GM23338 (cell line): ENCODE measurements around the gene ADAMTS10. TPM values are rescaled to one million over a fixed set of nuclear protein-coding genes. Genes with fewer than 3 reads are reported as not detected.

ENCODE experiments used
- ATAC-seq: fragments of 200-7000 bp; cut with Tn5 transposase; 3 replicates; pipeline ENCODE4 v1.9.1; 2020
- DNase-seq: peaks from one replicate; pipeline ENCODE4 v3.0.0-alpha.2; 2015; ENCODE audit warnings: low spot score
- H2AFZ ChIP-seq: fragments of 200-600 bp; sonication (generic); 2 replicates; pipeline ENCODE4 v1.8.0; 2016; ENCODE audit warnings: antibody characterized with exemption, mild to moderate bottlenecking, moderate library complexity
- H3F3A ChIP-seq: fragments of 200-600 bp; sonication (generic); replicated peaks from 2 replicates; pipeline ENCODE4 v1.8.0; 2017; ENCODE audit warnings: antibody characterized with exemption, mixed run types, low read depth
- H3K27ac ChIP-seq: fragments of 200-600 bp; sonication (generic); 2 replicates; pipeline ENCODE4 v1.6.1; 2016; ENCODE audit warnings: low read depth
- H3K27me3 ChIP-seq: fragments of 200-600 bp; sonication (generic); 2 replicates; pipeline ENCODE4 v1.8.0; 2016; ENCODE audit warnings: mild to moderate bottlenecking, mixed run types, moderate library complexity; ENCODE audit not compliant: insufficient read depth
- H3K36me3 ChIP-seq: fragments of 200-600 bp; sonication (generic); 2 replicates; pipeline ENCODE4 v1.8.0; 2016; ENCODE audit warnings: mild to moderate bottlenecking; ENCODE audit not compliant: insufficient read depth
- H3K4me1 ChIP-seq: fragments of 200-600 bp; sonication (generic); 2 replicates; pipeline ENCODE4 v1.8.0; 2016; ENCODE audit warnings: mild to moderate bottlenecking, moderate library complexity; ENCODE audit not compliant: insufficient read depth
- H3K4me2 ChIP-seq: fragments of 200-600 bp; sonication (generic); 2 replicates; pipeline ENCODE4 v1.7.1; 2017; ENCODE audit warnings: mixed run types
- H3K4me3 ChIP-seq: fragments of 200-600 bp; sonication (generic); 2 replicates; pipeline ENCODE4 v1.6.1; 2016; ENCODE audit warnings: mixed run types
- H3K79me2 ChIP-seq: fragments of 200-600 bp; sonication (generic); replicated peaks from 2 replicates; pipeline ENCODE4 v1.8.0; 2017; ENCODE audit warnings: mild to moderate bottlenecking; ENCODE audit not compliant: insufficient read depth
- H3K9me2 ChIP-seq: fragments of 200-600 bp; sonication (generic); 2 replicates; pipeline ENCODE4 v1.8.0; 2017; ENCODE audit not compliant: insufficient read depth
- H4K20me1 ChIP-seq: fragments of 200-600 bp; sonication (generic); replicated peaks from 2 replicates; pipeline ENCODE4 v1.8.0; 2017; ENCODE audit warnings: mild to moderate bottlenecking; ENCODE audit not compliant: insufficient read depth
- H3K27ac Mint-ChIP-seq: 2 replicates; pipeline ENCODE4 v1.8.0; 2020; ENCODE audit warnings: inconsistent platforms, mild to moderate bottlenecking, moderate library complexity, mixed read lengths
- H3K27me3 Mint-ChIP-seq: 3 replicates; pipeline ENCODE4 v1.8.0; 2022; ENCODE audit warnings: low read depth, mild to moderate bottlenecking, moderate library complexity, mixed read lengths, inconsistent platforms; ENCODE audit not compliant: insufficient read depth, poor library complexity
- H3K36me3 Mint-ChIP-seq: 3 replicates; pipeline ENCODE4 v1.8.0; 2021; ENCODE audit warnings: low read depth, mild to moderate bottlenecking, inconsistent platforms, moderate library complexity, mixed read lengths
- H3K4me1 Mint-ChIP-seq: 3 replicates; pipeline ENCODE4 v1.8.0; 2020; ENCODE audit warnings: mild to moderate bottlenecking, inconsistent platforms, mixed read lengths
- H3K4me3 Mint-ChIP-seq: 3 replicates; pipeline ENCODE4 v1.8.0; 2021; ENCODE audit warnings: moderate library complexity, mild to moderate bottlenecking, inconsistent platforms, mixed read lengths
- H3K9me3 Mint-ChIP-seq: 3 replicates; pipeline ENCODE4 v1.8.0; 2020; ENCODE audit warnings: moderate library complexity, mild to moderate bottlenecking, inconsistent platforms, mixed read lengths
- CREB1 ChIP-seq: fragments of 250-450 bp; sonication (Bioruptor Pico); IDR thresholded peaks from 2 replicates; pipeline ENCODE4 v1.5.0; 2020; ENCODE audit warnings: low read depth, mild to moderate bottlenecking, moderate library complexity
- EZH2 ChIP-seq: fragments of 200-600 bp; sonication (generic); IDR thresholded peaks from one replicate; pipeline ENCODE4 v1.8.0; 2017; ENCODE audit warnings: antibody characterized with exemption, mild to moderate bottlenecking, low read depth; ENCODE audit not compliant: unreplicated experiment
- EZH2phosphoT487 ChIP-seq: fragments of 200-600 bp; sonication (generic); IDR thresholded peaks from one replicate; pipeline ENCODE4 v1.8.1; 2018; ENCODE audit warnings: antibody characterized with exemption; ENCODE audit not compliant: unreplicated experiment
- JUNB ChIP-seq: IDR thresholded peaks from one replicate; pipeline ENCODE4 v1.6.1; 2016; ENCODE audit warnings: antibody characterized with exemption; ENCODE audit not compliant: unreplicated experiment
- NANOG ChIP-seq: IDR thresholded peaks from 2 replicates; pipeline ENCODE4 v1.6.1; 2016; ENCODE audit warnings: antibody characterized with exemption, borderline replicate concordance
- POLR2AphosphoS5 ChIP-seq: IDR thresholded peaks from 2 replicates; pipeline ENCODE4 v1.6.1; 2016; ENCODE audit warnings: antibody characterized with exemption, low read depth
- STAT1 ChIP-seq: IDR thresholded peaks from one replicate; pipeline ENCODE4 v1.6.1; 2016; ENCODE audit warnings: antibody characterized with exemption; ENCODE audit not compliant: unreplicated experiment
- ZNF114 ChIP-seq: fragments of 250-450 bp; sonication (Bioruptor Pico); IDR thresholded peaks from 2 replicates; pipeline ENCODE4 v1.5.0; 2020; ENCODE audit warnings: mild to moderate bottlenecking, moderate library complexity
- ZNF331 ChIP-seq: fragments of 250-450 bp; sonication (Bioruptor Pico); IDR thresholded peaks from 2 replicates; pipeline ENCODE4 v1.5.0; 2020; ENCODE audit warnings: low read depth, mild to moderate bottlenecking, moderate library complexity
- polyA plus RNA-seq: library from polyadenylated mRNA; unstranded; fragments of >200 nt; fragmentation: Nextera tagmentation; extraction: Ambion mirVana; gene quantifications from 2 replicates; pipeline ENCODE4 v1.2.1, GENCODE V29; 2016
- total RNA-seq: library from RNA; depleted of rRNA; stranded (reverse); fragments of >200 nt; shearing (Covaris generic); gene quantifications from 2 replicates; pipeline ENCODE4 v1.2.3, GENCODE V29; 2014
- TF ChIP-seq, protein P1 (sequence below): fragments of 250-450 bp; sonication (Bioruptor Pico); IDR thresholded peaks from 2 replicates; pipeline ENCODE4 v1.5.0; 2020; ENCODE audit warnings: mild to moderate bottlenecking, moderate library complexity
- TF ChIP-seq, protein P2 (sequence below): IDR thresholded peaks from 2 replicates; pipeline ENCODE4 v1.6.1; 2016; ENCODE audit warnings: antibody characterized with exemption
- TF ChIP-seq, protein P3 (sequence below), 2 experiments: fragments of 200-600 bp in 1 of 2; sonication (generic) in 1 of 2; conservative IDR thresholded peaks; 2 replicates each; pipeline versions ENCODE4 v1.5.1 to v1.6.1; 2016 to 2017; ENCODE audit warnings: antibody characterized with exemption in 2 of 2, low read depth in 2 of 2, mild to moderate bottlenecking in 2 of 2, moderate library complexity in 1 of 2
- TF ChIP-seq, protein P4 (sequence below): IDR thresholded peaks from one replicate; pipeline ENCODE4 v1.6.1; 2018; ENCODE audit warnings: antibody characterized with exemption; ENCODE audit not compliant: unreplicated experiment

Gene ADAMTS10
- total and polyA plus RNA-seq, 2 experiments from 2014 or later = 5.0 to 25.9 TPM

DNA sequence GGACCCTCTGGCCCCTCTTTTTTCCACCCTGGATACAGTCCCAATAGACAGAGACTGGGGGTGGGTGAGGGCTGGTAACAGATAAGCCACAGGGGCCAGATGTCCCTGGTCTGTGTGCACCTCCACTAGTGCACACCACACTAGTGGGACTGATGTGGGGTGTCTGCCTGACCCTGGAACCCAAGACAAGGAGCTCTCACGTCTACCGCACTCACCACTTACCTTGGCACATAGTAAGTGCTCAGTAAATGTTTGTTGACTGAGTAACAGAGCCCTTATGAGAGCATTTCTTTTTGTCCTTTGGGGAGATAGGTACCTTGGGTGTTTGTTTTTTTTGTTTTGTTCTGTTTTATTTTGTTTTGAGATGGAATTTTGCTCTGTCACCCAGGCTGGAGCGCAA lies 73.4 kb downstream of the ADAMTS10 start:
- Histone ChIP-seq H3K4me2 (no peak overlapping the region), H3K4me1 (peaks cover 3% of the 10 kb centered on the region; the same call in 1 of the 2 replicates), H3K27ac (no peak overlapping the region), H3K79me2 (no peaks in the 10 kb centered on the region), H4K20me1 (no peaks in the 10 kb centered on the region; the same call in 1 of the 2 replicates), H2AFZ (no peak overlapping the region), H3K9me2 (no peaks in the 10 kb centered on the region), H3K27me3 (no peaks in the 10 kb centered on the region), H3K36me3 (no peaks in the 10 kb centered on the region), H3F3A (no peaks in the 10 kb centered on the region), H3K4me3 (no peak overlapping the region)
- Mint-ChIP-seq H3K9me3 (no peaks in the 10 kb centered on the region), H3K36me3 (no peaks in the 10 kb centered on the region), H3K27ac (no peak overlapping the region), H3K4me1 (no peaks in the 10 kb centered on the region), H3K27me3 (peaks cover 4% of the 10 kb centered on the region), H3K4me3 (no peak overlapping the region)
- DNase-seq (no peak), ATAC-seq (no peak)
- TF ChIP-seq, protein P1, sequence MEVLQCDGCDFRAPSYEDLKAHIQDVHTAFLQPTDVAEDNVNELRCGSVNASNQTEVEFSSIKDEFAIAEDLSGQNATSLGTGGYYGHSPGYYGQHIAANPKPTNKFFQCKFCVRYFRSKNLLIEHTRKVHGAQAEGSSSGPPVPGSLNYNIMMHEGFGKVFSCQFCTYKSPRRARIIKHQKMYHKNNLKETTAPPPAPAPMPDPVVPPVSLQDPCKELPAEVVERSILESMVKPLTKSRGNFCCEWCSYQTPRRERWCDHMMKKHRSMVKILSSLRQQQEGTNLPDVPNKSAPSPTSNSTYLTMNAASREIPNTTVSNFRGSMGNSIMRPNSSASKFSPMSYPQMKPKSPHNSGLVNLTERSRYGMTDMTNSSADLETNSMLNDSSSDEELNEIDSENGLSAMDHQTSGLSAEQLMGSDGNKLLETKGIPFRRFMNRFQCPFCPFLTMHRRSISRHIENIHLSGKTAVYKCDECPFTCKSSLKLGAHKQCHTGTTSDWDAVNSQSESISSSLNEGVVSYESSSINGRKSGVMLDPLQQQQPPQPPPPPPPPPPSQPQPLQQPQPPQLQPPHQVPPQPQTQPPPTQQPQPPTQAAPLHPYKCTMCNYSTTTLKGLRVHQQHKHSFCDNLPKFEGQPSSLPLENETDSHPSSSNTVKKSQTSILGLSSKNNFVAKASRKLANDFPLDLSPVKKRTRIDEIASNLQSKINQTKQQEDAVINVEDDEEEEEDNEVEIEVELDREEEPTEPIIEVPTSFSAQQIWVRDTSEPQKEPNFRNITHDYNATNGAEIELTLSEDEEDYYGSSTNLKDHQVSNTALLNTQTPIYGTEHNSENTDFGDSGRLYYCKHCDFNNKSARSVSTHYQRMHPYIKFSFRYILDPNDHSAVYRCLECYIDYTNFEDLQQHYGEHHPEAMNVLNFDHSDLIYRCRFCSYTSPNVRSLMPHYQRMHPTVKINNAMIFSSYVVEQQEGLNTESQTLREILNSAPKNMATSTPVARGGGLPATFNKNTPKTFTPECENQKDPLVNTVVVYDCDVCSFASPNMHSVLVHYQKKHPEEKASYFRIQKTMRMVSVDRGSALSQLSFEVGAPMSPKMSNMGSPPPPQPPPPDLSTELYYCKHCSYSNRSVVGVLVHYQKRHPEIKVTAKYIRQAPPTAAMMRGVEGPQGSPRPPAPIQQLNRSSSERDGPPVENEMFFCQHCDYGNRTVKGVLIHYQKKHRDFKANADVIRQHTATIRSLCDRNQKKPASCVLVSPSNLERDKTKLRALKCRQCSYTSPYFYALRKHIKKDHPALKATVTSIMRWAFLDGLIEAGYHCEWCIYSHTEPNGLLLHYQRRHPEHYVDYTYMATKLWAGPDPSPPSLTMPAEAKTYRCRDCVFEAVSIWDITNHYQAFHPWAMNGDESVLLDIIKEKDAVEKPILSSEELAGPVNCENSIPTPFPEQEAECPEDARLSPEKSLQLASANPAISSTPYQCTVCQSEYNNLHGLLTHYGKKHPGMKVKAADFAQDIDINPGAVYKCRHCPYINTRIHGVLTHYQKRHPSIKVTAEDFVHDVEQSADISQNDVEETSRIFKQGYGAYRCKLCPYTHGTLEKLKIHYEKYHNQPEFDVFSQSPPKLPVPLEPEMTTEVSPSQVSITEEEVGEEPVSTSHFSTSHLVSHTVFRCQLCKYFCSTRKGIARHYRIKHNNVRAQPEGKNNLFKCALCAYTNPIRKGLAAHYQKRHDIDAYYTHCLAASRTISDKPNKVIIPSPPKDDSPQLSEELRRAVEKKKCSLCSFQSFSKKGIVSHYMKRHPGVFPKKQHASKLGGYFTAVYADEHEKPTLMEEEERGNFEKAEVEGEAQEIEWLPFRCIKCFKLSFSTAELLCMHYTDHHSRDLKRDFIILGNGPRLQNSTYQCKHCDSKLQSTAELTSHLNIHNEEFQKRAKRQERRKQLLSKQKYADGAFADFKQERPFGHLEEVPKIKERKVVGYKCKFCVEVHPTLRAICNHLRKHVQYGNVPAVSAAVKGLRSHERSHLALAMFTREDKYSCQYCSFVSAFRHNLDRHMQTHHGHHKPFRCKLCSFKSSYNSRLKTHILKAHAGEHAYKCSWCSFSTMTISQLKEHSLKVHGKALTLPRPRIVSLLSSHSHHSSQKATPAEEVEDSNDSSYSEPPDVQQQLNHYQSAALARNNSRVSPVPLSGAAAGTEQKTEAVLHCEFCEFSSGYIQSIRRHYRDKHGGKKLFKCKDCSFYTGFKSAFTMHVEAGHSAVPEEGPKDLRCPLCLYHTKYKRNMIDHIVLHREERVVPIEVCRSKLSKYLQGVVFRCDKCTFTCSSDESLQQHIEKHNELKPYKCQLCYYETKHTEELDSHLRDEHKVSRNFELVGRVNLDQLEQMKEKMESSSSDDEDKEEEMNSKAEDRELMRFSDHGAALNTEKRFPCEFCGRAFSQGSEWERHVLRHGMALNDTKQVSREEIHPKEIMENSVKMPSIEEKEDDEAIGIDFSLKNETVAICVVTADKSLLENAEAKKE = no peak
- TF ChIP-seq, protein P2, sequence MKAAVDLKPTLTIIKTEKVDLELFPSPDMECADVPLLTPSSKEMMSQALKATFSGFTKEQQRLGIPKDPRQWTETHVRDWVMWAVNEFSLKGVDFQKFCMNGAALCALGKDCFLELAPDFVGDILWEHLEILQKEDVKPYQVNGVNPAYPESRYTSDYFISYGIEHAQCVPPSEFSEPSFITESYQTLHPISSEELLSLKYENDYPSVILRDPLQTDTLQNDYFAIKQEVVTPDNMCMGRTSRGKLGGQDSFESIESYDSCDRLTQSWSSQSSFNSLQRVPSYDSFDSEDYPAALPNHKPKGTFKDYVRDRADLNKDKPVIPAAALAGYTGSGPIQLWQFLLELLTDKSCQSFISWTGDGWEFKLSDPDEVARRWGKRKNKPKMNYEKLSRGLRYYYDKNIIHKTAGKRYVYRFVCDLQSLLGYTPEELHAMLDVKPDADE = no peak
- TF ChIP-seq NANOG = no peak
- TF ChIP-seq, protein P3, sequence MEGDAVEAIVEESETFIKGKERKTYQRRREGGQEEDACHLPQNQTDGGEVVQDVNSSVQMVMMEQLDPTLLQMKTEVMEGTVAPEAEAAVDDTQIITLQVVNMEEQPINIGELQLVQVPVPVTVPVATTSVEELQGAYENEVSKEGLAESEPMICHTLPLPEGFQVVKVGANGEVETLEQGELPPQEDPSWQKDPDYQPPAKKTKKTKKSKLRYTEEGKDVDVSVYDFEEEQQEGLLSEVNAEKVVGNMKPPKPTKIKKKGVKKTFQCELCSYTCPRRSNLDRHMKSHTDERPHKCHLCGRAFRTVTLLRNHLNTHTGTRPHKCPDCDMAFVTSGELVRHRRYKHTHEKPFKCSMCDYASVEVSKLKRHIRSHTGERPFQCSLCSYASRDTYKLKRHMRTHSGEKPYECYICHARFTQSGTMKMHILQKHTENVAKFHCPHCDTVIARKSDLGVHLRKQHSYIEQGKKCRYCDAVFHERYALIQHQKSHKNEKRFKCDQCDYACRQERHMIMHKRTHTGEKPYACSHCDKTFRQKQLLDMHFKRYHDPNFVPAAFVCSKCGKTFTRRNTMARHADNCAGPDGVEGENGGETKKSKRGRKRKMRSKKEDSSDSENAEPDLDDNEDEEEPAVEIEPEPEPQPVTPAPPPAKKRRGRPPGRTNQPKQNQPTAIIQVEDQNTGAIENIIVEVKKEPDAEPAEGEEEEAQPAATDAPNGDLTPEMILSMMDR (conservative IDR thresholded peaks at IDR 0.05; ENCODE audit: low read depth in 2 of 2) = no peak
- no peak for TF ChIP-seq CREB1 (CRISPR knock-in tag)
- TF ChIP-seq, protein P4, sequence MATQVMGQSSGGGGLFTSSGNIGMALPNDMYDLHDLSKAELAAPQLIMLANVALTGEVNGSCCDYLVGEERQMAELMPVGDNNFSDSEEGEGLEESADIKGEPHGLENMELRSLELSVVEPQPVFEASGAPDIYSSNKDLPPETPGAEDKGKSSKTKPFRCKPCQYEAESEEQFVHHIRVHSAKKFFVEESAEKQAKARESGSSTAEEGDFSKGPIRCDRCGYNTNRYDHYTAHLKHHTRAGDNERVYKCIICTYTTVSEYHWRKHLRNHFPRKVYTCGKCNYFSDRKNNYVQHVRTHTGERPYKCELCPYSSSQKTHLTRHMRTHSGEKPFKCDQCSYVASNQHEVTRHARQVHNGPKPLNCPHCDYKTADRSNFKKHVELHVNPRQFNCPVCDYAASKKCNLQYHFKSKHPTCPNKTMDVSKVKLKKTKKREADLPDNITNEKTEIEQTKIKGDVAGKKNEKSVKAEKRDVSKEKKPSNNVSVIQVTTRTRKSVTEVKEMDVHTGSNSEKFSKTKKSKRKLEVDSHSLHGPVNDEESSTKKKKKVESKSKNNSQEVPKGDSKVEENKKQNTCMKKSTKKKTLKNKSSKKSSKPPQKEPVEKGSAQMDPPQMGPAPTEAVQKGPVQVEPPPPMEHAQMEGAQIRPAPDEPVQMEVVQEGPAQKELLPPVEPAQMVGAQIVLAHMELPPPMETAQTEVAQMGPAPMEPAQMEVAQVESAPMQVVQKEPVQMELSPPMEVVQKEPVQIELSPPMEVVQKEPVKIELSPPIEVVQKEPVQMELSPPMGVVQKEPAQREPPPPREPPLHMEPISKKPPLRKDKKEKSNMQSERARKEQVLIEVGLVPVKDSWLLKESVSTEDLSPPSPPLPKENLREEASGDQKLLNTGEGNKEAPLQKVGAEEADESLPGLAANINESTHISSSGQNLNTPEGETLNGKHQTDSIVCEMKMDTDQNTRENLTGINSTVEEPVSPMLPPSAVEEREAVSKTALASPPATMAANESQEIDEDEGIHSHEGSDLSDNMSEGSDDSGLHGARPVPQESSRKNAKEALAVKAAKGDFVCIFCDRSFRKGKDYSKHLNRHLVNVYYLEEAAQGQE = no peak
- TF ChIP-seq POLR2AphosphoS5 = no peak
- no peak for TF ChIP-seq JUNB
- TF ChIP-seq STAT1 = no peak
- no peak for TF ChIP-seq ZNF331 (CRISPR knock-in tag)
- TF ChIP-seq ZNF114 (CRISPR knock-in tag) = no peak
- no peak for TF ChIP-seq EZH2
- no peak for TF ChIP-seq EZH2phosphoT487
